Measurements from ENCODE around the gene FGF10. TPM values are rescaled to one million over a fixed set of nuclear protein-coding genes. Genes with fewer than 3 reads are reported as not detected.

The FGF10 gene
- total and polyA plus RNA-seq, 2 of the 4 experiments (the other 2 are of a cell fraction), result not detected

- Histone ChIP-seq H2AFZ (replicated peaks; ENCODE audit: low read length, poor library complexity) (no peak overlapping the region), H4K8ac (ENCODE audit: low read depth in 2 of 2, low read length in 2 of 2) (no peak overlapping the region), H4K91ac (ENCODE audit: insufficient read depth, low read depth, low read length) (no peak overlapping the region), H3K4ac (ENCODE audit: low read depth, low read length) (no peak overlapping the region), H3K4me3 (ENCODE audit: insufficient read depth, low read depth, low read length) (no peak overlapping the region), H3K27ac (ENCODE audit: insufficient read depth, low read length) (no peak overlapping the region), H3K14ac (replicated peaks; ENCODE audit: low read depth, low read length) (no peak overlapping the region), H3K4me1 (ENCODE audit: control insufficient read depth, insufficient read depth, low read length) (no peaks in the 10 kb centered on the region), H3K23ac (ENCODE audit: low read depth, low read length) (no peak overlapping the region), H3K4me2 (ENCODE audit: low read depth, low read length) (no peak overlapping the region), H2BK5ac (ENCODE audit: low read depth, low read length, poor library complexity, severe bottlenecking) (no peak overlapping the region), H2BK120ac (ENCODE audit: low read depth, low read length) (no peak overlapping the region), H3K79me1 (ENCODE audit: low read depth in 1 of 2, low read length in 2 of 2) (no peaks in the 10 kb centered on the region), H3K27me3 (ENCODE audit: control insufficient read depth, insufficient read depth, low read length) (no peaks in the 10 kb centered on the region), H3K9me1 (ENCODE audit: insufficient read depth, low read length) (no peaks in the 10 kb centered on the region), H3K56ac (ENCODE audit: extremely low read depth, insufficient read depth, low read length) (no peak overlapping the region), H3K18ac (ENCODE audit: low read depth, low read length) (no peak overlapping the region), H2AK5ac (ENCODE audit: low read depth, low read length) (no peak overlapping the region), H2AK9ac (replicated peaks; ENCODE audit: low read depth, low read length, poor library complexity) (no peak overlapping the region), H4K20me1 (ENCODE audit: insufficient read depth, low read length) (no peaks in the 10 kb centered on the region), H3K9me3 (ENCODE audit: control insufficient read depth, insufficient read depth, low read length) (no peaks in the 10 kb centered on the region), H3K36me3 (ENCODE audit: control insufficient read depth, insufficient read depth, low read length) (no peaks in the 10 kb centered on the region), H2BK15ac (ENCODE audit: low read depth, low read length) (no peak overlapping the region), H2BK20ac (ENCODE audit: low read depth, low read length) (no peak overlapping the region), H4K5ac (ENCODE audit: low read depth, low read length) (no peak overlapping the region), H3K9ac (ENCODE audit: low read depth, low read length) (no peak overlapping the region)
- ChIA-PET POLR2A (ENCODE audit: unreplicated experiment) (no interaction called here), CTCF (interaction anchor here (0.7 kb wide), 1 partner anchor 13 kb away, joined by 6 read pairs; no protein-coding TSS in a partner anchor)
- no peak for TF ChIP-seq USF2 (IDR thresholded peaks at IDR 0.05; ENCODE audit: low read depth, low read length)
- no peak for TF ChIP-seq POLR2A (IDR thresholded peaks at IDR 0.05; ENCODE audit: low read depth, low read length)
- TF ChIP-seq MAFK (IDR thresholded peaks at IDR 0.05; ENCODE audit: low read depth, low read length), result no peak
- no peak for TF ChIP-seq CTCF (conservative IDR thresholded peaks at IDR 0.05; ENCODE audit: low read depth, low read length)
- TF ChIP-seq CHD1 (IDR thresholded peaks at IDR 0.05; ENCODE audit: low read depth, low read length), result no peak
- no peak for TF ChIP-seq SMC3 (IDR thresholded peaks at IDR 0.05; ENCODE audit: low read depth, low read length)
- TF ChIP-seq RFX5 (IDR thresholded peaks at IDR 0.05; ENCODE audit: low read depth, low read length), result no peak
- no peak for TF ChIP-seq BHLHE40 (IDR thresholded peaks at IDR 0.05; ENCODE audit: low read depth, low read length)
- TF ChIP-seq MAZ (IDR thresholded peaks at IDR 0.05; ENCODE audit: borderline replicate concordance, low read depth, low read length), result no peak
- TF ChIP-seq MXI1 (IDR thresholded peaks at IDR 0.05; ENCODE audit: borderline replicate concordance, low read depth, low read length), result no peak
- no peak for TF ChIP-seq RCOR1 (IDR thresholded peaks at IDR 0.05; ENCODE audit: insufficient replicate concordance, low read length)
- TF ChIP-seq CEBPB (IDR thresholded peaks at IDR 0.05; ENCODE audit: low read depth, low read length), result no peak
- TF ChIP-seq NFE2L2 (IDR thresholded peaks at IDR 0.05; ENCODE audit: low read depth, low read length), result no peak
- no peak for TF ChIP-seq RAD21 (IDR thresholded peaks at IDR 0.05; ENCODE audit: low read length)
- no peak for TF ChIP-seq ELK1 (IDR thresholded peaks at IDR 0.05; ENCODE audit: borderline replicate concordance, low read depth, low read length)
- in situ Hi-C loops (cut with MboI; ENCODE audit: low sequenced_read_pairs) (no loop called here), dilution Hi-C loops (cut with HindIII; ENCODE audit: low sequenced_read_pairs, unreplicated experiment) (no loop called here), intact Hi-C loops (cut with micrococcal nuclease) (no loop called here)
- WGBS, 2 experiments (ENCODE audit: extremely low coverage in 2 of 2, insufficient read length in 1 of 2), result 33% methylated on average over 1 of the region's 3 CpGs; no CpG with 5 or more reads in 1 of the 2 experiments
- ATAC-seq (ENCODE audit: low read depth) (no peak), DNase-seq (no peak)
- no TSS peak for BruUV-seq (replicated peaks)
Observed at GRCh38 chr5:44278469-44278868, 110.8 kb downstream of the FGF10 start.
